Renal pelvis (tissue), 4 donors: ENCODE results near the gene STXBP5. TPM values are rescaled to one million over a fixed set of nuclear protein-coding genes. Genes with fewer than 3 reads are reported as not detected.

Source experiments
- DNase-seq: peaks from one replicate; pipeline ENCODE4 v3.0.0-alpha.2; 2013
- polyA plus RNA-seq, 3 donors: library from polyadenylated mRNA; unstranded; fragments of 120-200 nt; gene quantifications; one replicate each; pipeline ENCODE4 v1.2.1, GENCODE V29; 2013; ENCODE audit not compliant: insufficient read length in 3 of 3

Gene STXBP5
- polyA plus RNA-seq, 3 donors: 11.7 to 15.3 (median 12.6) TPM

GRCh38 chr6:147287869-147288271, 83.7 kb downstream of the STXBP5 start:
- DNase-seq: no peak

- DNase-seq: no peak
Observed at GRCh38 chr6:147297124-147297523, 92.9 kb downstream of the STXBP5 start.

- DNase-seq: no peak
Observed at GRCh38 chr6:147297663-147298316, 93.6 kb downstream of the STXBP5 start.

GRCh38 chr6:147298461-147298860, 94.2 kb downstream of the STXBP5 start:
- DNase-seq: no peak

- DNase-seq: no peak
Observed at GRCh38 chr6:147299035-147299434, 94.8 kb downstream of the STXBP5 start.

- no peak for DNase-seq
Observed at GRCh38 chr6:147301070-147301469, 96.9 kb downstream of the STXBP5 start.

- DNase-seq: no peak
Observed at GRCh38 chr6:147304016-147304415, 99.8 kb downstream of the STXBP5 start.

- no peak for DNase-seq
Observed at GRCh38 chr6:147310521-147310920, 106.3 kb downstream of the STXBP5 start.

GRCh38 chr6:147311218-147311617, 107.0 kb downstream of the STXBP5 start:
- DNase-seq: no peak

- no peak for DNase-seq
Observed at GRCh38 chr6:147321260-147321659, 117.0 kb downstream of the STXBP5 start.

- no peak for DNase-seq
Observed at GRCh38 chr6:147322299-147323162, 118.3 kb downstream of the STXBP5 start.

GRCh38 chr6:147325557-147325956, 121.3 kb downstream of the STXBP5 start:
- DNase-seq: no peak

GRCh38 chr6:147331401-147331800, 127.2 kb downstream of the STXBP5 start:
- no peak for DNase-seq

GRCh38 chr6:147337921-147338320, 133.7 kb downstream of the STXBP5 start:
- DNase-seq: no peak

GRCh38 chr6:147341486-147341885, 137.3 kb downstream of the STXBP5 start:
- peak; percentile 23 for DNase-seq

GRCh38 chr6:147345902-147346301, 141.7 kb downstream of the STXBP5 start:
- DNase-seq: no peak

GRCh38 chr6:147347179-147347881, 143.1 kb downstream of the STXBP5 start:
- DNase-seq: no peak

- DNase-seq: no peak
Observed at GRCh38 chr6:147347882-147348575, 143.8 kb downstream of the STXBP5 start.

- no peak for DNase-seq
Observed at GRCh38 chr6:147361311-147361981, 157.2 kb downstream of the STXBP5 start.

- no peak for DNase-seq
Observed at GRCh38 chr6:147366290-147366689, 162.1 kb downstream of the STXBP5 start.

- DNase-seq: no peak
Observed at GRCh38 chr6:147371325-147371724, 167.1 kb downstream of the STXBP5 start.
